ENCODE results near the gene CALN1.
"Not testable (repeated sequence)": the region's sequence is repeated elsewhere in the genome, so short reads cannot be mapped to it uniquely, and the experiment has no call there.

The CALN1 gene

DNA sequence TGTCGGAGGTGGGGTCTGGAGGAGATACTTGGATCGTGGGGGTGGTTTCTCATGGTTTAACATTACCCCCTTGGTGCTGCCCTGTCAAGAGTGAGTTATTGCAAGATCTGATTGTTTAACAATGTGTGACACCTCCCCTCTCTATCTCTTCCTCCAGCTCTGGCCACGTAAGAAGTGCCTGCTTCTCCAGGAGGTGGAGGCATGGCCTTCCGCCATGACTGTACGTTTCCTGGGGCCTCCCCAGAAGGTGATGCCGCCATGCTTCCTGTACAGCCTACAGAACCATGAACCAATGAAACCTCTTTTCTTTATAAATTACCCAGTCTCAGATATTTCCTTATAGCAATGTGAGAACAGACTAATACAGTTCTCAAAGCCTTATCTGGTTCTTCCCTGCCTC is 547.0 kb downstream of the CALN1 start:
- no peak for DNase-seq (ENCODE audit: low spot score)

DNA sequence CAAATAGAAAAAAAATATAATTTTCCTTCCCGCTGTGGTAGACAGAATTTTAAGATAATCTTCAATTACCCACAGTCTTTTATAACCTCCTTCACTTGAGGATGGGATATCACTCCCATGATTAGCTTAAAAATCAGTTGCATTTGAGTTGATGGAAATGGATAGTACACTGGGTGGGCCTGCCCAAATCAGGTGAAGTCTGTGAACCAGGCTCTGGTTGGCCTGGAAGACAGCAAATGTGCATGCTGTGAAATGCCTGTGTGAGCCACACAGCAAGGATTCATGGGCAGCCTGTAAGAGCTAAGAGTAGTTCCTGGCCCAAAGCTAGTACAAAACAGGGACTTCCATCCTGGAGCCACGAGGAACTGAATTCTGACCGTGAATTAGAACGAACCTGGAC is 548.0 kb downstream of the CALN1 start:
- DNase-seq (ENCODE audit: low spot score): no peak

- DNase-seq (ENCODE audit: low spot score): no peak
Measured at GRCh38 chr7:71860572-71860971, 551.6 kb downstream of the CALN1 start.

DNA sequence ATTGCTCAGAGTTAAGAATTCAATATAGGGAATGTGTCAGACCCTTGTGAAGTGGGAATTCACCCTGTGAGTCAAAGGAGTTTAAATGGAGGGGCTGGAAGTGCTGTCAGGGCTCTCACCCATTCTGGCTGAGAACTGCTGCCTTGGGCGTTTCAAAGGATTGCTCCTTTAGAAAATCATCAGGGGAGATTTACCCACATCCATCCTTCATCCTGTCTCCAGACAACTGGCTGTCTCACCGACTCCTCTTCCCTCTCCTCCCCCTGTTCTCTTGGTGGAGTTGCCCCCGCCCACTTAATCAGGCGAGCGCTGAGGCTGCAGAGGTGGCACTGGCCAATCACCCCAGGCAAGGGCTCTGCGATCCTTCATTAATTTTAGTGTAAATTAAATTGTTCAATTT is 554.8 kb downstream of the CALN1 start:
- no peak for DNase-seq (ENCODE audit: low spot score)

GRCh38 chr7:71854546-71855397 is 557.4 kb downstream of the CALN1 start:
- no peak for DNase-seq (ENCODE audit: low spot score)

DNA sequence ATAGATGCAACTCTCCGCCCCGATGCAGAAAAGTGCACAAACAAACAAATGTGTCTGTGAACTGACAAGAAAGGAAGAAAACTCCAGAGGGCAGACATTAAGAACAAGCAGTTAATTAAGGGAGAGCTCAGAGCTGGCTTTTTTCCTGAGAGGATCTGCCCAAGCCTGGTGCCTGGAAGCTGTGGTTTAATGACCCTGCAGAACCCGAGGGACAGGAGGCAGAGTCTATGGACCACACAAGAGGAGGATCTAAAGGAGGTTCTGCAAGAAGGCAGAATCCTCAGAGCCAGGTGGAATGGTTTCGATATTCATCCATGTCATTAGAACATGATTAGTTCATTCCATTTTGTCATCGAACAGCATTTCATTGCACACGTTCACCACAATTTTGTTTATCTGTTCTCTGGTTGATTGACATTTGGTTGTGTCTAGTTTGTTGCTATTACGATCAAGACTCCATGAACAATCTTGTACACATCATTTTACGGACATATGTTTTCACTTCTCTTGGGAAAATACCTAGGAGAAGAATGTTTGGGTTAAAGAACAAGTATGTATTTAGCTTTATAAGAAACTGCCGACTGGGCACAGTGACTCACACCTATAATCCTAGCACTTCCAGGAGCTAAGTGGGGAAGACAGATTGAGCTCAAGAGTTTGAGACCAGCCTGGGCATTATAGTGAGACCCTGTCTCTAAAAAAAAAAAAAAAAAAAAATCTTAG is 560.2 kb downstream of the CALN1 start:
- DNase-seq (ENCODE audit: low spot score): no peak

DNA sequence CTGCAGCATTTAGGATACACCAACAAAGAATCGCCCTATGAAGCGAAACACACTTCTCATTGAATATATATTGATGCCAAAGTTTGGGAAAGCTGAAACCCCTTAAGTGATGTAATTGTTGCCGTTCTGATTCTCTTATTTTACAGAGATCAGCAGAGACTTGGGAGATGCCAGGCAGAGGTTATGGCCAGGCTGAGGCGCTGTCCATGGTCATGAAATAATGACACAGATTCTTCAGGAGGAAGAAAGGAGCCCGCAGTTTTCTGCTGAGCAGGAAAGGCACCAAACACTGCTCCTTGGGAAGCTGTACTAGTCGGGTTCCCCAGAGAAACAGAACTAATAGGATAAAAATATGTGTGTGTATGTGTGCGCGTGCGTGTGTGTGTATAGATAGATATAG is 566.0 kb downstream of the CALN1 start:
- DNase-seq (ENCODE audit: low spot score): no peak

GRCh38 chr7:71843676-71844075 is 568.5 kb downstream of the CALN1 start:
- no peak for DNase-seq (ENCODE audit: low spot score)

DNA sequence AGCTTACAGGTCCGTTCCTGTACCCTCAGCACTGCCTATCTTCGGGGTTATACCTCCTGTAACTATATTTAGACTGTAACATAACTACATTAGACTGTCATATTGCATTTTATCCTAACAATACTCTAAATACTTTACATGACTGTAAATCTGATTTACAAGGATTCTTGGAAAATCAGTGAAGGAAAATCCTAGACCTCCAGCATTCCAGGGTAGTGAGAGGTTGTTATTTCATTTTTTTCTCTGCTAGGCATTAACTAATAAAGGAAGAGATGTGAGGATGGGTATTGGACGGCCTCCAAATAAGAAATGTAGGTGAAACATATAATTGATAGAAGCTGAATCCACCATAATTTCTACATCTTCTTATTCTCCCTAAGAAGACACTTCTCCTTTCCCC is 569.4 kb downstream of the CALN1 start:
- no peak for DNase-seq (ENCODE audit: low spot score)

- no peak for DNase-seq (ENCODE audit: low spot score)
Measured at GRCh38 chr7:71842381-71842780, 569.8 kb downstream of the CALN1 start.

- DNase-seq (ENCODE audit: low spot score): no peak
Measured at GRCh38 chr7:71835056-71835455, 577.1 kb downstream of the CALN1 start.

DNA sequence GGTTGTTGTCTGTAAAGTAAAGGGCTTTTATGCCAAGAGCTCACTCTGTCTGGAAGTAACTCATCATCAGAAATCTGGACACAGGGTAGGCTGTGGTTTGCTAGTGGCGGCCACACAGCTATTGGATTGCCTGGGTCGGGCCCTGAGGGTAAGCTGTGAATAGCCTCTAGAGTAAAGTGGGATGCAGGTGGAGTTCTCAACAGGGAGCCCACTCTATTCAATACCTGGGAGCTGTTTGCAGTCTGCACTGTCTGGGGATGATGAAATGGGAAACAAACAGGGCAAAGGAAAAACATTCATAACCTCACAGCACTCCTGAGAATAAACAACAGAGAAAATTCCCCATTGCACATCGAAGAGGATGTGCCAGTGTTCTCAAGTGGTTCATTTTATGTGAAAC is 582.6 kb downstream of the CALN1 start:
- DNase-seq (ENCODE audit: low spot score): no peak

DNA sequence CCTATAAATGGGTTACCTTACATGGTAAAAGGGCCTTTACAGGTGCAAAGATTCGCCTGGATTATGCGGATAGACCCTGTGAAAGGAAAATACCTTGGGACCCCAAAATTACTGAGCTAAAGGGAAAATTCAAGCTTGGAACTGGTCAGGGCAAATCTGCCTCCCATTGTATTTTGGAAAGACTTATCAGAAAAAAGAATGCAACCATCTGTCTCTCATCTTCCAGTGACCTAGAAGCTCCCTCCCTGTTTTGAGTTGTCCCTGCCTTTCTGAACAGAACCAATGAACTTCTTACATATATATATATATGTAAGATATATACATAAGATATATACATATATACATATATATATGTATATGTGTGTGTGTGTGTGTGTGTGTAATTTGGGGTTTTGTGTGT is 583.8 kb downstream of the CALN1 start:
- no peak for DNase-seq (ENCODE audit: low spot score)

- no peak for DNase-seq (ENCODE audit: low spot score)
Measured at GRCh38 chr7:71826141-71826540, 586.0 kb downstream of the CALN1 start.

GRCh38 chr7:71824006-71824760 is 588.0 kb downstream of the CALN1 start:
- DNase-seq (ENCODE audit: low spot score): peak; percentile 14

DNA sequence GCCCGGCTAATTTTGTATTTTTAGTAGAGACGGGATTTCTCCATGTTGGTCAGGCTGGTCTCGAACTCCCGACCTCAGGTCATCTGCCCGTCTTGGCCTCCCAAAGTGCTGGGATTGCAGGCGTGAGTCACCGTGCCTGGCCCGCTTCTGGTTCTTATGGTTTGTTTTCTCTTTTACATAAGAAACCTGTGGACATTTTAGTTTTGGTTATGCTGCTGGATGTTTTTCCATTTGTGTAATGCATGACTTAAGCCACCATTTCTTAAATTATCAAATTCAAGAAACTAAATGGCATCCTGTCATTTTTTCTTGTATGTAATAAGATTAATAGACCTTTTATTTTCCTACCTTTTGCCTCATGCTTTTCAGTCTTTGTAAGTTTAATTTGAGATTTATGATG is 589.7 kb downstream of the CALN1 start:
- not testable (repeated sequence) for DNase-seq (ENCODE audit: low spot score)

GRCh38 chr7:71817916-71818315 is 594.2 kb downstream of the CALN1 start:
- DNase-seq (ENCODE audit: low spot score): no peak

DNA sequence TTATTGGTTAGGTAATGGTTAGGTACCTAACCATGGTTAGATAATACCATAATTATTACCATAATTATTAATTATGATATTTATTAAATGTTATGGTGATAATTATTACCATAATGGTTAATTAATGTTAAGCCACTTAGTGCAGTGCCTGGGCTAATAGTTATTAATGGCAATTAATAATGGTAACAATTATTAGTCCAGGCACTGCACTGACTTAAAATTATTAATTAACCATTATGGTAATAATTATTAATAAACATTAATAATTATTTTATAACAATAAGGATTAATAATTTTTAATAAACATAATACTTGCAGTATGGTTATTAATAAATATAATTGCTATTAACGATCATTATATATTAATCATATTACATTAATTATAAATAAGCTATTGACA is 604.0 kb downstream of the CALN1 start:
- no peak for DNase-seq (ENCODE audit: low spot score)

GRCh38 chr7:71804256-71804655 is 607.9 kb downstream of the CALN1 start:
- DNase-seq (ENCODE audit: low spot score): no peak

GRCh38 chr7:71801976-71802375 is 610.2 kb downstream of the CALN1 start:
- DNase-seq (ENCODE audit: low spot score): no peak

GRCh38 chr7:71800321-71800720 is 611.8 kb downstream of the CALN1 start:
- no peak for DNase-seq (ENCODE audit: low spot score)

- no peak for DNase-seq (ENCODE audit: low spot score)
Measured at GRCh38 chr7:71795410-71795809, 616.7 kb downstream of the CALN1 start.

DNA sequence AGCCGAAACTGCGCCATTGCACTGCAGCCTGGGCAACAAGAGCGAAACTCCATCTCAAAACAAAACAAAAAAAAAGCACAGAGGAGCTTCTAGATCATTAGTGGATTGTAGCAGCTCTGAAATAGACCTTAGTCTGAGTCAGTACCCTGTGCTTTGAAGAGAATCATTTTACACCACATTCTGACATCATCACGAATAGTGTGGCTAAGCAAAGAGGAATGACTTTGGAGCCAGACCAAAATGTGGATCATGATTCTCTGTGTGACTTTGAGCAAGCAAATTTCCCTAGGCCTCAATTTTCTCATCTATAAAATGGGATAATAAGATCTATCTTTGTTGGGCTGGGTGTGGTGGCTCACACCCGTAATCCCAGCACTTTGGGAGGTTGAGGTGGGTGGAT is 618.9 kb downstream of the CALN1 start:
- DNase-seq (ENCODE audit: low spot score): no peak

Data from AG08396 (cell line).